DOHH2 (cell line): ENCODE data around the gene IWS1.

Experiments
- CTCF ChIP-seq: fragments of 200-600 bp; sonication (generic); IDR thresholded peaks from one replicate; pipeline ENCODE4 v1.5.1; 2014; ENCODE audit warnings: antibody characterized with exemption, mild to moderate bottlenecking, low read depth, low read length; ENCODE audit not compliant: poor library complexity, severe bottlenecking
- EZH2phosphoT487 ChIP-seq: fragments of 200-600 bp; sonication (generic); IDR thresholded peaks from 2 replicates; pipeline ENCODE4 v1.6.1; 2017; ENCODE audit warnings: borderline replicate concordance, mild to moderate bottlenecking, antibody characterized with exemption, low read length, moderate library complexity, mixed read lengths

- no peak for TF ChIP-seq CTCF
- TF ChIP-seq EZH2phosphoT487: no peak
Measured at GRCh38 chr2:127560201-127560930, 34.1 kb upstream of the IWS1 start.
